Measurements from ENCODE around the gene SRSF8. TPM values are rescaled to one million over a fixed set of nuclear protein-coding genes. Genes with fewer than 3 reads are reported as not detected.
A peak's percentile ranks its signal among the peaks of the same experiment; 100 is the strongest.

SRSF8 gene
- total and polyA plus RNA-seq, 2 donors (not counting 1 experiment from before 2014, with no cell fraction given), result 44.4 to 69.5 TPM

DNA sequence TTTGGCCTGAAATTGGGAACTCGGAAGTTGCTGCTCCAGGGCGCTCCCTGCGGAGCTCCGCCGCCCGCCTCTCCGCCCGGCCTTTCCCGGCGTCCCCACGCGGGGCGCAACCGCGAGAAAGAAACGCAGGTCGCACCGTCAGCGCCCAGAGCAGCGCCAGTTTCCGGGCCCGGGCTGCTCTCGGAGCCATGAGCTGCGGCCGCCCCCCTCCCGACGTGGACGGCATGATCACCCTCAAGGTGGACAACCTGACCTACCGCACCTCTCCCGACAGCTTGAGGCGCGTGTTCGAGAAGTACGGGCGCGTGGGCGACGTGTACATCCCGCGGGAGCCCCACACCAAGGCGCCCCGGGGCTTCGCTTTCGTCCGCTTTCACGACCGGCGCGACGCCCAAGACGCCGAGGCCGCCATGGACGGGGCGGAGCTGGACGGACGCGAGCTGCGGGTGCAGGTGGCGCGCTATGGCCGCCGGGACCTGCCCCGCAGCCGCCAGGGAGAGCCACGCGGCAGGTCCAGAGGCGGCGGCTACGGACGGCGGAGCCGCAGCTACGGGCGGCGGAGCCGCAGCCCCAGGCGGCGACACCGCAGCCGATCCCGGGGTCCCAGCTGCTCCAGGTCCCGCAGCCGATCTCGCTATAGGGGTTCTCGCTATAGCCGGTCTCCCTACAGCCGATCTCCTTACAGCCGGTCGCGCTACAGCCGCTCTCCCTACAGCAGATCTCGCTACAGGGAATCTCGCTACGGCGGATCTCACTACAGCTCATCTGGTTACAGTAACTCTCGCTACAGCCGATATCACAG lies 521 bp downstream of the SRSF8 start:
- H3K36me3 ChIP-seq (replicated peaks in 1 of 2; ENCODE audit: control extremely low read depth in 1 of 2, control insufficient read depth in 1 of 2, extremely low read depth in 1 of 2, insufficient read depth in 2 of 2, low read length in 1 of 2), result peaks cover 0 to 5% of the 10 kb centered on the region in 2 experiments
- TF ChIP-seq, protein P1, sequence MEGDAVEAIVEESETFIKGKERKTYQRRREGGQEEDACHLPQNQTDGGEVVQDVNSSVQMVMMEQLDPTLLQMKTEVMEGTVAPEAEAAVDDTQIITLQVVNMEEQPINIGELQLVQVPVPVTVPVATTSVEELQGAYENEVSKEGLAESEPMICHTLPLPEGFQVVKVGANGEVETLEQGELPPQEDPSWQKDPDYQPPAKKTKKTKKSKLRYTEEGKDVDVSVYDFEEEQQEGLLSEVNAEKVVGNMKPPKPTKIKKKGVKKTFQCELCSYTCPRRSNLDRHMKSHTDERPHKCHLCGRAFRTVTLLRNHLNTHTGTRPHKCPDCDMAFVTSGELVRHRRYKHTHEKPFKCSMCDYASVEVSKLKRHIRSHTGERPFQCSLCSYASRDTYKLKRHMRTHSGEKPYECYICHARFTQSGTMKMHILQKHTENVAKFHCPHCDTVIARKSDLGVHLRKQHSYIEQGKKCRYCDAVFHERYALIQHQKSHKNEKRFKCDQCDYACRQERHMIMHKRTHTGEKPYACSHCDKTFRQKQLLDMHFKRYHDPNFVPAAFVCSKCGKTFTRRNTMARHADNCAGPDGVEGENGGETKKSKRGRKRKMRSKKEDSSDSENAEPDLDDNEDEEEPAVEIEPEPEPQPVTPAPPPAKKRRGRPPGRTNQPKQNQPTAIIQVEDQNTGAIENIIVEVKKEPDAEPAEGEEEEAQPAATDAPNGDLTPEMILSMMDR (IDR thresholded peaks at IDR 0.05), result peak; percentile 52
- TF ChIP-seq EZH2 (IDR thresholded peaks at IDR 0.05; ENCODE audit: borderline replicate concordance, insufficient read depth, low read depth, low read length, poor library complexity, severe bottlenecking), result no peak
- H3K4me1 ChIP-seq (ENCODE audit: control insufficient read depth in 2 of 2, insufficient read depth in 2 of 2, low read length in 2 of 2), result peaks cover 14 to 22% of the 10 kb centered on the region in 2 donors
- H3K4me3 ChIP-seq (ENCODE audit: control extremely low read depth in 1 of 5, extremely low read depth in 1 of 5, insufficient read depth in 1 of 5, low read depth in 2 of 5, low read length in 4 of 5), result peak overlapping the region; percentile 70 to 95 (median 93)
- H3K9me3 Mint-ChIP-seq (ENCODE audit: insufficient read depth), result no peaks in the 10 kb centered on the region
- DNase-seq, result peak; percentile 88
- peak overlapping the region; percentile 78 to 87 for H3K27ac ChIP-seq (ENCODE audit: low read length in 2 of 2)
- peaks cover 7% of the 10 kb centered on the region for H4K20me1 ChIP-seq (ENCODE audit: control insufficient read depth, insufficient read depth, low read length, poor library complexity, severe bottlenecking)
- H3K79me2 ChIP-seq (ENCODE audit: control insufficient read depth, insufficient read depth, low read length), result peaks cover 34% of the 10 kb centered on the region
- H3K4me1 Mint-ChIP-seq, result peaks cover 26% of the 10 kb centered on the region
- WGBS (ENCODE audit: insufficient coverage), result under 1% methylated on average over 98 of the region's 98 CpGs
- no peaks in the 10 kb centered on the region for H3K27me3 Mint-ChIP-seq
- peak; percentile 78 for ATAC-seq (ENCODE audit: low read depth)
- no peaks in the 10 kb centered on the region for H3K27me3 ChIP-seq (replicated peaks in 1 of 4; ENCODE audit: control extremely low read depth in 1 of 4, control insufficient read depth in 3 of 4, insufficient read depth in 4 of 4, low read length in 3 of 4)
- H3K4me3 Mint-ChIP-seq, result peak overlapping the region; percentile 100
- H3K9ac ChIP-seq (ENCODE audit: low read length), result peak overlapping the region; percentile 78
- H2AFZ ChIP-seq (ENCODE audit: insufficient read depth, low read depth, low read length, poor library complexity, severe bottlenecking), result peak overlapping the region; percentile 78
- no peaks in the 10 kb centered on the region for H3K9me3 ChIP-seq (ENCODE audit: control extremely low read depth in 1 of 3, control insufficient read depth in 2 of 3, insufficient read depth in 1 of 3, low read length in 2 of 3)
- intact Hi-C loops (cut with micrococcal nuclease), result loop anchor here (1.0 to 5.0 kb wide), 4 partner anchors 22 to 1870 kb away; partner anchors contain the start of genes ENDOD1, JRKL and SLC36A4
- CTCF ChIA-PET, result interaction anchor here (0.7 to 9.3 kb wide), 27 partner anchors 8 to 1276 kb away, joined by 3 to 135 read pairs (median 4); partner anchors contain the start of genes CEP57, CWC15, ENDOD1 and FAM76B
- POLR2A ChIA-PET, result interaction anchor here (0.5 to 5.2 kb wide), 11 partner anchors 22 to 723 kb away, joined by 3 to 46 read pairs (median 5); partner anchors contain the start of genes CEP57, CWC15, ENDOD1 and FAM76B
- peak overlapping the region; percentile 68 for H3K4me2 ChIP-seq (replicated peaks; ENCODE audit: low read depth, low read length, poor library complexity, severe bottlenecking)
- peak overlapping the region; percentile 100 for H3K27ac Mint-ChIP-seq

Data from B cell (primary cell).